ENCODE measurements around the gene RPLP2.

Gene RPLP2

GRCh38 chr11:802018-802617, 7.6 kb upstream of the RPLP2 start:
- TF ChIP-seq ZBTB7A (IDR thresholded peaks at IDR 0.05; ENCODE audit: low read depth) (no peak), FOXM1 (IDR thresholded peaks at IDR 0.05; ENCODE audit: borderline replicate concordance, low read depth) (no peak), YY1 (IDR thresholded peaks at IDR 0.05; ENCODE audit: low read depth) (no peak), CEBPB (IDR thresholded peaks at IDR 0.05) (no peak), NFIC (IDR thresholded peaks at IDR 0.05) (no peak), EP300 (IDR thresholded peaks at IDR 0.05; ENCODE audit: borderline replicate concordance) (no peak), EGR1 (IDR thresholded peaks at IDR 0.05) (no peak), TEAD4 (IDR thresholded peaks at IDR 0.05) (no peak), USF1 (IDR thresholded peaks at IDR 0.05) (no peak), CREB1 (IDR thresholded peaks at IDR 0.05; ENCODE audit: low read depth) (no peak), REST (IDR thresholded peaks at IDR 0.05; ENCODE audit: low read depth) (no peak), TAF1 (IDR thresholded peaks at IDR 0.05; ENCODE audit: low read depth) (no peak), TCF12 (IDR thresholded peaks at IDR 0.05; ENCODE audit: low read depth) (no peak), MAX (IDR thresholded peaks at IDR 0.05) (no peak)

DNA sequence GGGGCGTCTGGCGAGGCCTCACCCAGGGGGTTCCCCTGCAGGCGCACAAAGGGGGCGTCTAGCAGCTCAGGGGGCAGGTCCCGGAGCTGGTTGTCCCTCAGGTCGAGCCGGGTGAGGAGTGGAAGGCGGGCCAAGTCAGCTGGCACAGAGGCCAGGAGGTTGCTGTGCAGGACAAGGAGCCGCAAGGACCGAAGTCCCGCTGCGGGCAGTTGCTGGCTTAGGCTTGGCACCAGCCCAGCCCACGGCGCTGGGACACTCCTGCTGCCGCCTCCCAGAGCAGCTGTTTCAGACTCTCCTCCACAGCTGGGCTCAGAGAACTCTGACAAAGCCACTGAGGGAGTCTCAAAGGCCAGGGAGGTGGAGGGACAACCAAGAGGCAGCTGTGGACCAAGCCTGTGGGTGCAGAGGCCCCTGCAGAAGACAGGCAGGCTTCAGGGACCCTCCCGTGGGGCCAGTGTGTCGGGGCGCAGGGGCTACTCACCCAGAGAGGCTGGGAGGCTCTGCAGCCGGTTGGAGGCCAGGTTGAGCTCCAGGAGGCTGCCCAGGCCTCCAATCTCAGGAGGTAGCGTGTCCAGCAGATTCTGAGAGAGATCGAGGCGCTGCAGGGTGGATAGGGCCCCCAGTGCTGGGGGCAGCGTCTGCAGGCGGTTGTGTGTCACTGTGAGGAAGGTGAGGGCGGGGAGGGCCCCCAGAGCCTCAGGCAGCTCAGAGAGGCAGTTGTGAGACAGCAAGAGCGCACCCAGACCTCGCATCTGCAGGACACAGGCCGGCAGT, 6.9 kb upstream of the RPLP2 start:
- no peak for TF ChIP-seq TEAD4 (IDR thresholded peaks at IDR 0.05)
- no peak for TF ChIP-seq TCF12 (IDR thresholded peaks at IDR 0.05; ENCODE audit: low read depth)
- TF ChIP-seq EGR1 (IDR thresholded peaks at IDR 0.05), result no peak
- no peak for TF ChIP-seq USF1 (IDR thresholded peaks at IDR 0.05)
- no peak for TF ChIP-seq ZBTB7A (IDR thresholded peaks at IDR 0.05; ENCODE audit: low read depth)
- no peak for TF ChIP-seq FOXM1 (IDR thresholded peaks at IDR 0.05; ENCODE audit: borderline replicate concordance, low read depth)
- TF ChIP-seq CEBPB (IDR thresholded peaks at IDR 0.05), result no peak
- no peak for TF ChIP-seq TAF1 (IDR thresholded peaks at IDR 0.05; ENCODE audit: low read depth)
- TF ChIP-seq YY1 (IDR thresholded peaks at IDR 0.05; ENCODE audit: low read depth), result no peak
- TF ChIP-seq EP300 (IDR thresholded peaks at IDR 0.05; ENCODE audit: borderline replicate concordance), result no peak
- TF ChIP-seq CREB1 (IDR thresholded peaks at IDR 0.05; ENCODE audit: low read depth), result no peak
- TF ChIP-seq RAD21 (IDR thresholded peaks at IDR 0.05; ENCODE audit: low read depth), result no peak
- no peak for TF ChIP-seq NFIC (IDR thresholded peaks at IDR 0.05)
- no peak for TF ChIP-seq REST (IDR thresholded peaks at IDR 0.05; ENCODE audit: low read depth)
- TF ChIP-seq MAX (IDR thresholded peaks at IDR 0.05), result no peak

DNA sequence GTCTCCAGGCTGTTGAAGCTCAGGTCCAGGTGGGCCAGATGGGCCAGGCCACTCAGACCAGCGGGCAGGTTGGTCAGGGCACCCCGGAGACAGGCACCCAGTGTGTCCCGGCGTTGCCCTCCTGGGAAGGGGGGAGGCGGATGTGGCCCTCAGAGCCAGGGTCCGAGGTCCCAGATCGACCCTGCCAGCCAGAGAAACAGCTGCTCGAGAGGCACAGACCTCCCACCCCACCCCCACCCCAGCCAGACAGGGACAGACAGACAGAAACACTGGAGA, 6.4 kb upstream of the RPLP2 start:
- TF ChIP-seq REST (IDR thresholded peaks at IDR 0.05; ENCODE audit: low read depth), result no peak
- TF ChIP-seq NFIC (IDR thresholded peaks at IDR 0.05), result no peak
- no peak for TF ChIP-seq USF1 (IDR thresholded peaks at IDR 0.05)
- no peak for TF ChIP-seq TEAD4 (IDR thresholded peaks at IDR 0.05)
- no peak for TF ChIP-seq EP300 (IDR thresholded peaks at IDR 0.05; ENCODE audit: borderline replicate concordance)
- no peak for TF ChIP-seq RAD21 (IDR thresholded peaks at IDR 0.05; ENCODE audit: low read depth)

Data from Ishikawa (cell line).